Measurements from ENCODE around the gene SPDYE6.
"Not testable (repeated sequence)": the region's sequence is repeated elsewhere in the genome, so short reads cannot be mapped to it uniquely, and the experiment has no call there.

Gene SPDYE6

GRCh38 chr7:102365390-102365789, 9.1 kb upstream of the SPDYE6 start:
- Histone ChIP-seq H3K4me3 (ENCODE audit: low read length, poor library complexity, severe bottlenecking) (peak overlapping the region; percentile 32), H3K4me2 (ENCODE audit: low read depth, low read length, poor library complexity, severe bottlenecking) (peak overlapping the region; percentile 48), H3K79me2 (ENCODE audit: insufficient read depth, low read length) (peaks cover 19% of the 10 kb centered on the region; the same call in 1 of the 2 replicates), H3K9ac (ENCODE audit: low read depth, low read length, poor library complexity, severe bottlenecking) (peak overlapping the region; percentile 87)
- H3K9me2 ChIP-seq (replicated peaks; ENCODE audit: low read depth, low read length); H3K9me3 ChIP-seq (ENCODE audit: insufficient read depth, low read depth, low read length); H3K36me3 ChIP-seq (ENCODE audit: insufficient read depth, low read length); H3K27me3 ChIP-seq (ENCODE audit: insufficient read depth, low read length, poor library complexity, severe bottlenecking); H3K4me1 ChIP-seq (ENCODE audit: insufficient read depth, low read length, poor library complexity, severe bottlenecking); H4K20me1 ChIP-seq (ENCODE audit: insufficient read depth, low read length, poor library complexity, severe bottlenecking); H2AFZ ChIP-seq (ENCODE audit: low read length); H3F3A ChIP-seq (ENCODE audit: low read depth): not testable (repeated sequence)

GRCh38 chr7:102364394-102364886, 8.2 kb upstream of the SPDYE6 start:
- H3K9me2 ChIP-seq (replicated peaks; ENCODE audit: low read depth, low read length); H2AFZ ChIP-seq (ENCODE audit: low read length); H3K4me1 ChIP-seq (ENCODE audit: insufficient read depth, low read length, poor library complexity, severe bottlenecking); H3K36me3 ChIP-seq (ENCODE audit: insufficient read depth, low read length); H3F3A ChIP-seq (ENCODE audit: low read depth); H3K27me3 ChIP-seq (ENCODE audit: insufficient read depth, low read length, poor library complexity, severe bottlenecking); H4K20me1 ChIP-seq (ENCODE audit: insufficient read depth, low read length, poor library complexity, severe bottlenecking); H3K9me3 ChIP-seq (ENCODE audit: insufficient read depth, low read depth, low read length): not testable (repeated sequence)
- peak overlapping the region; percentile 53 for H3K4me2 ChIP-seq (ENCODE audit: low read depth, low read length, poor library complexity, severe bottlenecking)
- H3K9ac ChIP-seq (ENCODE audit: low read depth, low read length, poor library complexity, severe bottlenecking): peak overlapping the region; percentile 87
- peak overlapping the region; percentile 82 for H3K4me3 ChIP-seq (ENCODE audit: low read length, poor library complexity, severe bottlenecking)
- peaks cover 16% of the 10 kb centered on the region; the same call in 1 of the 2 replicates for H3K79me2 ChIP-seq (ENCODE audit: insufficient read depth, low read length)

- H3K27me3 ChIP-seq (ENCODE audit: insufficient read depth, low read length, poor library complexity, severe bottlenecking); H3K36me3 ChIP-seq (ENCODE audit: insufficient read depth, low read length); H4K20me1 ChIP-seq (ENCODE audit: insufficient read depth, low read length, poor library complexity, severe bottlenecking); H3F3A ChIP-seq (ENCODE audit: low read depth); H3K9me3 ChIP-seq (ENCODE audit: insufficient read depth, low read depth, low read length); H3K4me1 ChIP-seq (ENCODE audit: insufficient read depth, low read length, poor library complexity, severe bottlenecking); H3K9me2 ChIP-seq (replicated peaks; ENCODE audit: low read depth, low read length): not testable (repeated sequence)
- Histone ChIP-seq H2AFZ (ENCODE audit: low read length) (peak overlapping the region; percentile 91; the same call in 1 of the 2 replicates), H3K9ac (ENCODE audit: low read depth, low read length, poor library complexity, severe bottlenecking) (peak overlapping the region; percentile 87), H3K79me2 (ENCODE audit: insufficient read depth, low read length) (peaks cover 16% of the 10 kb centered on the region; the same call in 1 of the 2 replicates), H3K4me2 (ENCODE audit: low read depth, low read length, poor library complexity, severe bottlenecking) (peak overlapping the region; percentile 59), H3K4me3 (ENCODE audit: low read length, poor library complexity, severe bottlenecking) (peak overlapping the region; percentile 82)
Observed at GRCh38 chr7:102363549-102364393, 7.5 kb upstream of the SPDYE6 start.

- H3K9ac ChIP-seq (ENCODE audit: low read depth, low read length, poor library complexity, severe bottlenecking); H3K9me2 ChIP-seq (replicated peaks; ENCODE audit: low read depth, low read length); H3K27me3 ChIP-seq (ENCODE audit: insufficient read depth, low read length, poor library complexity, severe bottlenecking); H2AFZ ChIP-seq (ENCODE audit: low read length); H3F3A ChIP-seq (ENCODE audit: low read depth); H3K4me2 ChIP-seq (ENCODE audit: low read depth, low read length, poor library complexity, severe bottlenecking); H3K4me3 ChIP-seq (ENCODE audit: low read length, poor library complexity, severe bottlenecking); H3K79me2 ChIP-seq (ENCODE audit: insufficient read depth, low read length); H3K4me1 ChIP-seq (ENCODE audit: insufficient read depth, low read length, poor library complexity, severe bottlenecking); H4K20me1 ChIP-seq (ENCODE audit: insufficient read depth, low read length, poor library complexity, severe bottlenecking); H3K9me3 ChIP-seq (ENCODE audit: insufficient read depth, low read depth, low read length); H3K36me3 ChIP-seq (ENCODE audit: insufficient read depth, low read length): not testable (repeated sequence)
Observed at GRCh38 chr7:102346983-102347382, 9.3 kb downstream of the SPDYE6 start.

GRCh38 chr7:102340599-102341368, 15.5 kb downstream of the SPDYE6 start:
- H3K4me1 ChIP-seq (ENCODE audit: insufficient read depth, low read length, poor library complexity, severe bottlenecking); H3K27me3 ChIP-seq (ENCODE audit: insufficient read depth, low read length, poor library complexity, severe bottlenecking); H3K4me2 ChIP-seq (ENCODE audit: low read depth, low read length, poor library complexity, severe bottlenecking); H3K79me2 ChIP-seq (ENCODE audit: insufficient read depth, low read length); H3K9me2 ChIP-seq (replicated peaks; ENCODE audit: low read depth, low read length); H3F3A ChIP-seq (ENCODE audit: low read depth); H3K9me3 ChIP-seq (ENCODE audit: insufficient read depth, low read depth, low read length); H4K20me1 ChIP-seq (ENCODE audit: insufficient read depth, low read length, poor library complexity, severe bottlenecking); H2AFZ ChIP-seq (ENCODE audit: low read length); H3K36me3 ChIP-seq (ENCODE audit: insufficient read depth, low read length); H3K9ac ChIP-seq (ENCODE audit: low read depth, low read length, poor library complexity, severe bottlenecking); H3K4me3 ChIP-seq (ENCODE audit: low read length, poor library complexity, severe bottlenecking): not testable (repeated sequence)

- H3F3A ChIP-seq (ENCODE audit: low read depth): not testable (repeated sequence)
Observed at GRCh38 chr7:102337420-102337819, 18.8 kb downstream of the SPDYE6 start.

GRCh38 chr7:102337002-102337401, 19.2 kb downstream of the SPDYE6 start:
- H3F3A ChIP-seq (ENCODE audit: low read depth); H3K4me2 ChIP-seq (ENCODE audit: low read depth, low read length, poor library complexity, severe bottlenecking); H2AFZ ChIP-seq (ENCODE audit: low read length); H3K9me2 ChIP-seq (replicated peaks; ENCODE audit: low read depth, low read length); H4K20me1 ChIP-seq (ENCODE audit: insufficient read depth, low read length, poor library complexity, severe bottlenecking); H3K27me3 ChIP-seq (ENCODE audit: insufficient read depth, low read length, poor library complexity, severe bottlenecking); H3K9ac ChIP-seq (ENCODE audit: low read depth, low read length, poor library complexity, severe bottlenecking); H3K4me1 ChIP-seq (ENCODE audit: insufficient read depth, low read length, poor library complexity, severe bottlenecking); H3K4me3 ChIP-seq (ENCODE audit: low read length, poor library complexity, severe bottlenecking); H3K79me2 ChIP-seq (ENCODE audit: insufficient read depth, low read length); H3K36me3 ChIP-seq (ENCODE audit: insufficient read depth, low read length); H3K9me3 ChIP-seq (ENCODE audit: insufficient read depth, low read depth, low read length): not testable (repeated sequence)

More at GRCh38 chr7:102337420-102337819, 18.8 kb downstream of the SPDYE6 start:
- H3K4me3 ChIP-seq (ENCODE audit: low read length, poor library complexity, severe bottlenecking); H4K20me1 ChIP-seq (ENCODE audit: insufficient read depth, low read length, poor library complexity, severe bottlenecking); H3K4me2 ChIP-seq (ENCODE audit: low read depth, low read length, poor library complexity, severe bottlenecking); H3K9ac ChIP-seq (ENCODE audit: low read depth, low read length, poor library complexity, severe bottlenecking); H3K9me3 ChIP-seq (ENCODE audit: insufficient read depth, low read depth, low read length); H2AFZ ChIP-seq (ENCODE audit: low read length); H3K4me1 ChIP-seq (ENCODE audit: insufficient read depth, low read length, poor library complexity, severe bottlenecking); H3K79me2 ChIP-seq (ENCODE audit: insufficient read depth, low read length); H3K27me3 ChIP-seq (ENCODE audit: insufficient read depth, low read length, poor library complexity, severe bottlenecking); H3K36me3 ChIP-seq (ENCODE audit: insufficient read depth, low read length); H3K9me2 ChIP-seq (replicated peaks; ENCODE audit: low read depth, low read length): not testable (repeated sequence)

Data from Loucy (cell line).